Activated naive CD4-positive, alpha-beta T cell treated with anti-CD3 and anti-CD28 coated beads, Interleukin-2, amount 50 U/mL, for 16 hours (primary cell): ENCODE data around the gene ZNF512.

Experiments used
- DNase-seq: peaks from one replicate; pipeline ENCODE4 v3.0.0-alpha.2; 2020

ZNF512 gene

GRCh38 chr2:27638037-27638637 is 55.3 kb downstream of the ZNF512 start:
- DNase-seq, result no peak

GRCh38 chr2:27638709-27639108 is 55.9 kb downstream of the ZNF512 start:
- DNase-seq, result no peak

- DNase-seq, result no peak
Observed at GRCh38 chr2:27640722-27641245, 57.9 kb downstream of the ZNF512 start.

GRCh38 chr2:27645197-27645596 is 62.4 kb downstream of the ZNF512 start:
- DNase-seq, result no peak

- DNase-seq, result no peak
Observed at GRCh38 chr2:27647289-27647688, 64.4 kb downstream of the ZNF512 start.

GRCh38 chr2:27647737-27648136 is 64.9 kb downstream of the ZNF512 start:
- DNase-seq, result no peak

GRCh38 chr2:27651056-27651455 is 68.2 kb downstream of the ZNF512 start:
- DNase-seq, result no peak

- DNase-seq, result no peak
Observed at GRCh38 chr2:27652341-27652740, 69.5 kb downstream of the ZNF512 start.

- DNase-seq, result no peak
Observed at GRCh38 chr2:27652790-27653189, 69.9 kb downstream of the ZNF512 start.

GRCh38 chr2:27653397-27653796 is 70.6 kb downstream of the ZNF512 start:
- DNase-seq, result no peak

- DNase-seq, result no peak
Observed at GRCh38 chr2:27655155-27655951, 72.5 kb downstream of the ZNF512 start.

- DNase-seq, result no peak
Observed at GRCh38 chr2:27661371-27661770, 78.5 kb downstream of the ZNF512 start.

- peak; percentile 71 for DNase-seq
Observed at GRCh38 chr2:27663285-27664153, 80.7 kb downstream of the ZNF512 start, which contains the start of the genes SLC4A1AP and SUPT7L. TSS of gene SLC4A1AP (plus strand) at chr2:27663889. CDS start at chr2:27663915, 26 bp downstream. TSS of gene SUPT7L (minus strand) at chr2:27663614. CDS start at chr2:27662192, 1,422 bp downstream.

- DNase-seq, result no peak
Observed at GRCh38 chr2:27664154-27664574, 81.3 kb downstream of the ZNF512 start.

GRCh38 chr2:27664622-27665363 is 82.0 kb downstream of the ZNF512 start:
- DNase-seq, result no peak

GRCh38 chr2:27667446-27667845 is 84.6 kb downstream of the ZNF512 start:
- DNase-seq, result no peak

- no peak for DNase-seq
Observed at GRCh38 chr2:27671235-27671634, 88.4 kb downstream of the ZNF512 start.
